Gastroesophageal sphincter (tissue), 4 donors: ENCODE measurements around the gene FES. TPM values are rescaled to one million over a fixed set of nuclear protein-coding genes. Genes with fewer than 3 reads are reported as not detected.

ENCODE experiments used
- ATAC-seq: fragments of 150-250 bp; one replicate; pipeline ENCODE4 v1.9.1; 2016; ENCODE audit warnings: mild to moderate bottlenecking, moderate library complexity
- H3K27ac ChIP-seq, 4 donors: fragments of 200-600 bp; sonication (generic) in 3 of 4; 1 replicate in 3 of 4; 2 replicates in 1 of 4; pipeline ENCODE4 v1.5.1; 2016 to 2019
- H3K27me3 ChIP-seq: fragments of 200-600 bp; sonication (generic); one replicate; pipeline ENCODE4 v1.5.1; 2019
- H3K36me3 ChIP-seq, 2 donors: fragments of 200-600 bp; sonication (generic); one replicate each; pipeline ENCODE4 v1.5.1; 2019; ENCODE audit warnings: control low read depth in 1 of 2
- H3K4me1 ChIP-seq, 3 donors: fragments of 200-600 bp; sonication (generic); 1 replicate in 2 of 3; 2 replicates in 1 of 3; pipeline ENCODE4 v1.5.1; 2016 to 2019; ENCODE audit warnings: control low read depth in 2 of 3
- H3K4me3 ChIP-seq, 2 donors: fragments of 200-600 bp; sonication (generic); one replicate each; pipeline ENCODE4 v1.5.1; 2019; ENCODE audit warnings: mild to moderate bottlenecking in 1 of 2, moderate library complexity in 1 of 2
- H3K9me3 ChIP-seq, 3 donors: fragments of 200-600 bp; sonication (generic); one replicate each; pipeline ENCODE4 v1.5.1; 2017 to 2019; ENCODE audit warnings: control low read depth in 2 of 3
- EP300 ChIP-seq: sonication (generic); formaldehyde crosslinking; IDR thresholded peaks from one replicate; pipeline ENCODE4 v1.6.1; 2017; ENCODE audit warnings: antibody characterized with exemption, mild to moderate bottlenecking
- POLR2A ChIP-seq, 2 donors: fragments of 450-650 bp; IDR thresholded peaks; one replicate each; pipeline ENCODE4 v1.6.1; 2017; ENCODE audit warnings: antibody characterized with exemption in 2 of 2, mild to moderate bottlenecking in 2 of 2, moderate library complexity in 1 of 2
- POLR2AphosphoS5 ChIP-seq: sonication (generic); formaldehyde crosslinking; IDR thresholded peaks from one replicate; pipeline ENCODE4 v1.6.1; 2017; ENCODE audit warnings: antibody characterized with exemption
- WGBS, 2 donors: methylation state at CpG; one replicate each; pipeline ENCODE4 v1.1.5; 2018; ENCODE audit warnings: low coverage in 1 of 2; 5-methylcytosine and 5-hydroxymethylcytosine counted together
- total RNA-seq, 4 donors: library from RNA; depleted of rRNA; stranded (reverse); fragments of >200 nt; gene quantifications; one replicate each; pipeline ENCODE4 v1.1.0, GENCODE V29; 2016
- TF ChIP-seq, protein P1 (sequence below), 4 experiments: fragments of 200-600 bp in 2 of 4; fragments of 450-650 bp in 2 of 4; sonication (generic) in 1 of 4; IDR thresholded peaks; one replicate each; pipeline ENCODE4 v1.5.1; 2017 to 2019; ENCODE audit warnings: antibody characterized with exemption in 4 of 4, mild to moderate bottlenecking in 2 of 4, moderate library complexity in 2 of 4

FES gene
- total RNA-seq, 4 donors from 2014 or later: 40.1 to 70.4 (median 43.5) TPM

DNA sequence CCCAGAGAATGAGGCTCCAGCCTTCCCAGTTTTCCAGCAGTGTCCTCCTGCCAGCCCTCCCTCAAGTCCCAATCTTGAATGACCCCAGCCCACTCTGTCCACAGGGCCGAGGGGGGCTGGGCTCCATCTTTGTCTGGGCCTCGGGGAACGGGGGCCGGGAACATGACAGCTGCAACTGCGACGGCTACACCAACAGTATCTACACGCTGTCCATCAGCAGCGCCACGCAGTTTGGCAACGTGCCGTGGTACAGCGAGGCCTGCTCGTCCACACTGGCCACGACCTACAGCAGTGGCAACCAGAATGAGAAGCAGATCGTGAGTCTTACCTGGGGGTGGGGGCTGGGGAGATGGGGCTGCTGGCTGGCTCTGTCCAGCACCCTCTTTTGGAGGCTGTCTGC, 5.6 kb upstream of the FES start:
- no peak overlapping the region for H3K27ac ChIP-seq
- TF ChIP-seq, protein P1, sequence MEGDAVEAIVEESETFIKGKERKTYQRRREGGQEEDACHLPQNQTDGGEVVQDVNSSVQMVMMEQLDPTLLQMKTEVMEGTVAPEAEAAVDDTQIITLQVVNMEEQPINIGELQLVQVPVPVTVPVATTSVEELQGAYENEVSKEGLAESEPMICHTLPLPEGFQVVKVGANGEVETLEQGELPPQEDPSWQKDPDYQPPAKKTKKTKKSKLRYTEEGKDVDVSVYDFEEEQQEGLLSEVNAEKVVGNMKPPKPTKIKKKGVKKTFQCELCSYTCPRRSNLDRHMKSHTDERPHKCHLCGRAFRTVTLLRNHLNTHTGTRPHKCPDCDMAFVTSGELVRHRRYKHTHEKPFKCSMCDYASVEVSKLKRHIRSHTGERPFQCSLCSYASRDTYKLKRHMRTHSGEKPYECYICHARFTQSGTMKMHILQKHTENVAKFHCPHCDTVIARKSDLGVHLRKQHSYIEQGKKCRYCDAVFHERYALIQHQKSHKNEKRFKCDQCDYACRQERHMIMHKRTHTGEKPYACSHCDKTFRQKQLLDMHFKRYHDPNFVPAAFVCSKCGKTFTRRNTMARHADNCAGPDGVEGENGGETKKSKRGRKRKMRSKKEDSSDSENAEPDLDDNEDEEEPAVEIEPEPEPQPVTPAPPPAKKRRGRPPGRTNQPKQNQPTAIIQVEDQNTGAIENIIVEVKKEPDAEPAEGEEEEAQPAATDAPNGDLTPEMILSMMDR (IDR thresholded peaks at IDR 0.05): no peak
- TF ChIP-seq POLR2A (IDR thresholded peaks at IDR 0.05) (no peak), POLR2AphosphoS5 (no peak), EP300 (no peak)
- peaks cover 0 to 74% of the 10 kb centered on the region in 2 donors for H3K36me3 ChIP-seq
- H3K4me1 ChIP-seq: peaks cover 0 to 24% (median 17%) of the 10 kb centered on the region in 3 donors
- WGBS, 2 donors: 67% methylated on average over 3 of the region's 15 CpGs; no CpG with 5 or more reads in 1 of the 2 donors
- H3K9me3 ChIP-seq: no peaks in the 10 kb centered on the region
- H3K4me3 ChIP-seq: no peak overlapping the region
- no peaks in the 10 kb centered on the region for H3K27me3 ChIP-seq
- no peak for ATAC-seq

GRCh38 chr15:90879730-90880366, 4.5 kb upstream of the FES start:
- no CpG with 5 or more reads among the region's 35 CpGs for WGBS, 2 donors

DNA sequence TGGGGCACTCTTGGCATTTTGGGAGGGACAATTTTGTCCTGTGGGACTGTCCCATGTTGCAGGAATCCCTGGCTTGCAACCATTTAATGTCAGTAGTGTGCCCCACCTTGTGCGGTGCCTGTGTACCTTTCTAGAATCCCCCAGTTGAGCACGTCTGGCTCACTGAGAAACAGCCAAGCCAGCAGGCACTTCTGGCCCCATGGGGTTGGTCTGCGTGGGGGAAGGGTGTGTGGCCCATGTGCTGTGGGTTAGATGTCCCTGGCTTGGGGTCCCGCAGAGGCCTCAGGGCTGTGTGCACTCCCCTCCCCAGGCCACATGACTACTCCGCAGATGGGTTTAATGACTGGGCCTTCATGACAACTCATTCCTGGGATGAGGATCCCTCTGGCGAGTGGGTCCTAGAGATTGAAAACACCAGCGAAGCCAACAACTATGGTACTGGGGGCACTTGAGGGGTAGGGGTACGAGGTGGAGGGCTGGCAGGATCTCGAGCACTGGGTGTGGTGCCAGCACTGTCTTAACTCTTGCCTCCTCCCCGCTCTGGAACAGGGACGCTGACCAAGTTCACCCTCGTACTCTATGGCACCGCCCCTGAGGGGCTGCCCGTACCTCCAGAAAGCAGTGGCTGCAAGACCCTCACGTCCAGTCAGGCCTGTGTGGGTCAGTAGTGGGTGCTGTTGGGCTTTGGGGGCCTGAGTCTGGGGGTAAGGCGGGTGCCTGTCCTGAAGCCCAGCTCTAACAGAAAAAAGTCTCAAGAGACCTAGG, 3.7 kb upstream of the FES start:
- Histone ChIP-seq H3K27me3 (no peaks in the 10 kb centered on the region), H3K9me3 (no peaks in the 10 kb centered on the region), H3K4me1 (peaks cover 0 to 32% (median 22%) of the 10 kb centered on the region in 3 donors), H3K4me3 (no peak overlapping the region), H3K36me3 (peaks cover 0 to 70% of the 10 kb centered on the region in 2 donors), H3K27ac (no peak overlapping the region)
- TF ChIP-seq, protein P1 (IDR thresholded peaks at IDR 0.05): no peak
- TF ChIP-seq POLR2AphosphoS5 (no peak), POLR2A (IDR thresholded peaks at IDR 0.05) (no peak), EP300 (no peak)
- no peak for ATAC-seq
- WGBS, 2 donors: no CpG with 5 or more reads among the region's 16 CpGs

More at GRCh38 chr15:90879730-90880366, 4.5 kb upstream of the FES start:
- no peak for ATAC-seq
- Histone ChIP-seq H3K4me3 (no peak overlapping the region), H3K9me3 (no peaks in the 10 kb centered on the region), H3K4me1 (peaks cover 0 to 25% (median 15%) of the 10 kb centered on the region in 3 donors), H3K27ac (no peak overlapping the region), H3K36me3 (peaks cover 0 to 74% of the 10 kb centered on the region in 2 donors), H3K27me3 (no peaks in the 10 kb centered on the region)
- TF ChIP-seq POLR2AphosphoS5: no peak
- TF ChIP-seq POLR2A (IDR thresholded peaks at IDR 0.05): no peak
- no peak for TF ChIP-seq EP300
- TF ChIP-seq, protein P1 (IDR thresholded peaks at IDR 0.05): no peak

DNA sequence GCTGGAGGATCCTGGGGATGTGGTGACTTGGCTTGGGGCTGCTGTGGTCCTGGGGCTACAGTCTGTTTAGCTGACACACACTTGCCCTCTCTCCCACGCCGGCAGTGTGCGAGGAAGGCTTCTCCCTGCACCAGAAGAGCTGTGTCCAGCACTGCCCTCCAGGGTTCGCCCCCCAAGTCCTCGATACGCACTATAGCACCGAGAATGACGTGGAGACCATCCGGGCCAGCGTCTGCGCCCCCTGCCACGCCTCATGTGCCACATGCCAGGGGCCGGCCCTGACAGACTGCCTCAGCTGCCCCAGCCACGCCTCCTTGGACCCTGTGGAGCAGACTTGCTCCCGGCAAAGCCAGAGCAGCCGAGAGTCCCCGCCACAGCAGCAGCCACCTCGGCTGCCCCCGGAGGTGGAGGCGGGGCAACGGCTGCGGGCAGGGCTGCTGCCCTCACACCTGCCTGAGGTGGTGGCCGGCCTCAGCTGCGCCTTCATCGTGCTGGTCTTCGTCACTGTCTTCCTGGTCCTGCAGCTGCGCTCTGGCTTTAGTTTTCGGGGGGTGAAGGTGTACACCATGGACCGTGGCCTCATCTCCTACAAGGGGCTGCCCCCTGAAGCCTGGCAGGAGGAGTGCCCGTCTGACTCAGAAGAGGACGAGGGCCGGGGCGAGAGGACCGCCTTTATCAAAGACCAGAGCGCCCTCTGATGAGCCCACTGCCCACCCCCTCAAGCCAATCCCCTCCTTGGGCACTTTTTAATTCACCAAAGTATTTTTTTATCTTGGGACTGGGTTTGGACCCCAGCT, 2.9 kb upstream of the FES start:
- H3K27me3 ChIP-seq: no peaks in the 10 kb centered on the region
- ATAC-seq: no peak
- no peak overlapping the region for H3K4me3 ChIP-seq
- H3K27ac ChIP-seq: no peak overlapping the region
- no peak for TF ChIP-seq POLR2AphosphoS5
- TF ChIP-seq, protein P1 (IDR thresholded peaks at IDR 0.05): no peak
- TF ChIP-seq EP300: no peak
- no peak for TF ChIP-seq POLR2A (IDR thresholded peaks at IDR 0.05)
- no peaks in the 10 kb centered on the region for H3K9me3 ChIP-seq
- peaks cover 0 to 40% (median 26%) of the 10 kb centered on the region in 3 donors for H3K4me1 ChIP-seq
- peaks cover 0 to 62% of the 10 kb centered on the region in 2 donors for H3K36me3 ChIP-seq
- WGBS, 2 donors: 76 to 77% methylated on average over 5 of the region's 35 CpGs
